Neural progenitor cell (in vitro differentiated cells): ENCODE results near the gene RND2. TPM values are rescaled to one million over a fixed set of nuclear protein-coding genes. Genes with fewer than 3 reads are reported as not detected.

Experiments used
- DNase-seq: peaks from one replicate; pipeline ENCODE4 v3.0.0-alpha.2; 2016; ENCODE audit warnings: low spot score
- H2AFZ ChIP-seq: fragments of 200-600 bp; sonication (generic); replicated peaks from 2 replicates; pipeline ENCODE4 v1.6.1; 2016; ENCODE audit warnings: antibody characterized with exemption
- H3F3A ChIP-seq: fragments of 200-600 bp; sonication (generic); 2 replicates; pipeline ENCODE4 v1.6.1; 2016; ENCODE audit warnings: antibody characterized with exemption, low read depth
- H3K27ac ChIP-seq: fragments of 200-600 bp; sonication (generic); 2 replicates; pipeline ENCODE4 v1.5.1; 2016; ENCODE audit warnings: mild to moderate bottlenecking
- H3K27me3 ChIP-seq: fragments of 200-600 bp; sonication (generic); 2 replicates; pipeline ENCODE4 v1.6.1; 2016; ENCODE audit warnings: mild to moderate bottlenecking, moderate library complexity
- H3K36me3 ChIP-seq: fragments of 200-600 bp; sonication (generic); 2 replicates; pipeline ENCODE4 v1.5.1; 2016
- H3K4me1 ChIP-seq: fragments of 200-600 bp; sonication (generic); 2 replicates; pipeline ENCODE4 v1.6.1; 2016; ENCODE audit warnings: mixed run types
- H3K4me2 ChIP-seq: fragments of 200-600 bp; sonication (generic); 2 replicates; pipeline ENCODE4 v1.6.1; 2016
- H3K4me3 ChIP-seq: fragments of 200-600 bp; sonication (generic); 2 replicates; pipeline ENCODE4 v1.5.1; 2016
- H3K79me2 ChIP-seq: fragments of 200-600 bp; sonication (generic); 2 replicates; pipeline ENCODE4 v1.6.1; 2016; ENCODE audit warnings: low read depth
- H3K9ac ChIP-seq: fragments of 200-600 bp; sonication (generic); 2 replicates; pipeline ENCODE4 v1.6.1; 2016
- H3K9me3 ChIP-seq: fragments of 200-600 bp; sonication (generic); 2 replicates; pipeline ENCODE4 v1.5.1; 2016; ENCODE audit warnings: low read depth
- H4K20me1 ChIP-seq: fragments of 200-600 bp; sonication (generic); 2 replicates; pipeline ENCODE4 v1.6.1; 2016; ENCODE audit warnings: low read depth
- H3K27ac Mint-ChIP-seq: 3 replicates; pipeline ENCODE4 v1.8.0; 2021; ENCODE audit warnings: mixed read lengths
- H3K27me3 Mint-ChIP-seq: 2 replicates; pipeline ENCODE4 v1.8.0; 2022; ENCODE audit warnings: low read depth, mild to moderate bottlenecking, inconsistent platforms, moderate library complexity, mixed read lengths; ENCODE audit not compliant: insufficient read depth
- H3K36me3 Mint-ChIP-seq: 3 replicates; pipeline ENCODE4 v1.8.0; 2021; ENCODE audit warnings: mixed read lengths
- H3K4me1 Mint-ChIP-seq: 3 replicates; pipeline ENCODE4 v1.8.0; 2021; ENCODE audit warnings: mixed read lengths
- H3K4me3 Mint-ChIP-seq: 3 replicates; pipeline ENCODE4 v1.8.0; 2021; ENCODE audit warnings: mild to moderate bottlenecking, moderate library complexity, mixed read lengths
- H3K9me3 Mint-ChIP-seq: 3 replicates; pipeline ENCODE4 v1.8.0; 2020; ENCODE audit warnings: mixed read lengths
- EZH2 ChIP-seq: fragments of 200-600 bp; sonication (generic); IDR thresholded peaks from 2 replicates; pipeline ENCODE4 v1.6.1; 2017; ENCODE audit warnings: antibody characterized with exemption, mild to moderate bottlenecking, moderate library complexity
- EZH2phosphoT487 ChIP-seq: fragments of 200-600 bp; sonication (generic); IDR thresholded peaks from 2 replicates; pipeline ENCODE4 v1.6.1; 2017; ENCODE audit warnings: antibody characterized with exemption
- total RNA-seq: library from RNA; depleted of rRNA; stranded (reverse); fragments of >200 nt; gene quantifications from 2 replicates; pipeline ENCODE4 v1.2.3, GENCODE V29; 2015; ENCODE audit warnings: low replicate concordance
- TF ChIP-seq, protein P1 (sequence below): fragments of 200-600 bp; sonication (generic); IDR thresholded peaks from 2 replicates; pipeline ENCODE4 v1.5.1; 2017; ENCODE audit warnings: antibody characterized with exemption, mild to moderate bottlenecking

Gene RND2
- total RNA-seq, 1 donor from 2014 or later: 35.0 TPM

DNA sequence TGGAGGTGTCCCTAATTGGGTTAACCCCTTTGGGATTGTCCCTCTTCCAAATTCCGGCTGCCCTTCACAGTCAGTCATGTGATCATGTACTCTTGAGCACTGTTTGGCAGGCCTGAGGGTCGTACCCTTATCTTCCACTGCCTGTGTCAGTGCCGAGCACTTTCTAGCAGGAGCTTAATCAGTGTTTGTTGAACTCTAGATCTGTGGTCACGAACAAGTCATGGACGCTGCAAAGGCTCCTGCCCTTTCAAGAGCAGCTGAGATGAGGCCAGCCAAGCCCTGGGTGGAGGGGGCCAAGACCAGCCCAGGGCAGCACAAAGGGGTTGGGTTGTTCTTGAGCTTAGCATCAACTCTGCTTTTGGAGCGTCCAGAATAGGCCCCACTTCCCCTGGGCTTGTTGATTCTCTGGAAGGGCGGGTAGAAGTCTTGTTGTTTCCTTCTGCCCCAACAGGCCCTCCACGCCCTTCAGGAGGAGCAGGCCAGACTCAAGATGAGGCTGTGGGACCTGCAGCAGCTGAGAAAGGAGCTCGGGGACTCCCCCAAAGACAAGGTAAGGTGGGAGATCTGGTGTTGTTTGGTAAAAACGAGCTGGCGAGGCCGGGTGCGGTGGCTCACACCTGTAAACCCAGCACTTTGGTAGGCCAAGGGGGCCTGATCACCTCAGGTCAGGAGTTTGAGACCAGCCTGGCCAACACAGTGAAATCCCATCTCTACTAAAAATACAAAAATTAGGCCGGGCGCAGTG lies 13.1 kb upstream of the RND2 start:
- no peak for DNase-seq
- no peaks in the 10 kb centered on the region for H3K4me1 ChIP-seq
- H3K27ac ChIP-seq: no peak overlapping the region
- H2AFZ ChIP-seq: no peak overlapping the region
- TF ChIP-seq EZH2phosphoT487 (no peak), EZH2 (no peak)
- TF ChIP-seq, protein P1, sequence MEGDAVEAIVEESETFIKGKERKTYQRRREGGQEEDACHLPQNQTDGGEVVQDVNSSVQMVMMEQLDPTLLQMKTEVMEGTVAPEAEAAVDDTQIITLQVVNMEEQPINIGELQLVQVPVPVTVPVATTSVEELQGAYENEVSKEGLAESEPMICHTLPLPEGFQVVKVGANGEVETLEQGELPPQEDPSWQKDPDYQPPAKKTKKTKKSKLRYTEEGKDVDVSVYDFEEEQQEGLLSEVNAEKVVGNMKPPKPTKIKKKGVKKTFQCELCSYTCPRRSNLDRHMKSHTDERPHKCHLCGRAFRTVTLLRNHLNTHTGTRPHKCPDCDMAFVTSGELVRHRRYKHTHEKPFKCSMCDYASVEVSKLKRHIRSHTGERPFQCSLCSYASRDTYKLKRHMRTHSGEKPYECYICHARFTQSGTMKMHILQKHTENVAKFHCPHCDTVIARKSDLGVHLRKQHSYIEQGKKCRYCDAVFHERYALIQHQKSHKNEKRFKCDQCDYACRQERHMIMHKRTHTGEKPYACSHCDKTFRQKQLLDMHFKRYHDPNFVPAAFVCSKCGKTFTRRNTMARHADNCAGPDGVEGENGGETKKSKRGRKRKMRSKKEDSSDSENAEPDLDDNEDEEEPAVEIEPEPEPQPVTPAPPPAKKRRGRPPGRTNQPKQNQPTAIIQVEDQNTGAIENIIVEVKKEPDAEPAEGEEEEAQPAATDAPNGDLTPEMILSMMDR: no peak
- Mint-ChIP-seq H3K27me3 (no peaks in the 10 kb centered on the region), H3K4me1 (peaks cover 25% of the 10 kb centered on the region), H3K9me3 (no peaks in the 10 kb centered on the region), H3K27ac (peak overlapping the region; percentile 66), H3K4me3 (peak overlapping the region; percentile 21), H3K36me3 (peaks cover 4% of the 10 kb centered on the region)
- H3K4me2 ChIP-seq: no peak overlapping the region
- H3K4me3 ChIP-seq: no peak overlapping the region
- no peaks in the 10 kb centered on the region for H4K20me1 ChIP-seq
- H3K27me3 ChIP-seq: no peaks in the 10 kb centered on the region
- no peaks in the 10 kb centered on the region for H3K9me3 ChIP-seq
- no peaks in the 10 kb centered on the region for H3K36me3 ChIP-seq
- no peaks in the 10 kb centered on the region for H3K79me2 ChIP-seq
- H3K9ac ChIP-seq: no peak overlapping the region
- peaks cover 7% of the 10 kb centered on the region for H3F3A ChIP-seq

DNA sequence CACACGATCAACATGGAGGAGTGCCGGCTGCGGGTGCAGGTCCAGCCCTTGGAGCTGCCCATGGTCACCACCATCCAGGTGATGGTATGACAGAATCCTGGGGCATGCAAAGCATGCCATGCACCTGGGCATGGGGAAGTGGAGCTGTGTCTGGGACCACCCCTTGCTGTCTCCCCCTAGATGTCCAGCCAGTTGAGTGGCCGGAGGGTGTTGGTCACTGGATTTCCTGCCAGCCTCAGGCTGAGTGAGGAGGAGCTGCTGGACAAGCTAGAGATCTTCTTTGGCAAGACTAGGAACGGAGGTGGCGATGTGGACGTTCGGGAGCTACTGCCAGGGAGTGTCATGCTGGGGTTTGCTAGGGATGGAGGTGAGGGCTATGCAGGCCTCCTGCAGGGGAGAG lies 11.7 kb upstream of the RND2 start:
- Mint-ChIP-seq H3K9me3 (no peaks in the 10 kb centered on the region), H3K36me3 (peaks cover 10% of the 10 kb centered on the region), H3K4me1 (peaks cover 33% of the 10 kb centered on the region), H3K4me3 (peak overlapping the region; percentile 58), H3K27me3 (no peaks in the 10 kb centered on the region), H3K27ac (no peak overlapping the region)
- H3K4me1 ChIP-seq: peaks cover 3% of the 10 kb centered on the region
- H3K27ac ChIP-seq: no peak overlapping the region
- H3K79me2 ChIP-seq: peaks cover 7% of the 10 kb centered on the region
- no peak overlapping the region for H3K9ac ChIP-seq
- no peak overlapping the region for H2AFZ ChIP-seq
- no peaks in the 10 kb centered on the region for H3K27me3 ChIP-seq
- peaks cover 7% of the 10 kb centered on the region for H4K20me1 ChIP-seq
- DNase-seq: no peak
- no peak overlapping the region for H3K4me3 ChIP-seq
- TF ChIP-seq, protein P1: no peak
- no peak for TF ChIP-seq EZH2
- TF ChIP-seq EZH2phosphoT487: no peak
- no peaks in the 10 kb centered on the region for H3K9me3 ChIP-seq
- no peaks in the 10 kb centered on the region for H3K36me3 ChIP-seq
- H3F3A ChIP-seq: peaks cover 6% of the 10 kb centered on the region
- H3K4me2 ChIP-seq: no peak overlapping the region

DNA sequence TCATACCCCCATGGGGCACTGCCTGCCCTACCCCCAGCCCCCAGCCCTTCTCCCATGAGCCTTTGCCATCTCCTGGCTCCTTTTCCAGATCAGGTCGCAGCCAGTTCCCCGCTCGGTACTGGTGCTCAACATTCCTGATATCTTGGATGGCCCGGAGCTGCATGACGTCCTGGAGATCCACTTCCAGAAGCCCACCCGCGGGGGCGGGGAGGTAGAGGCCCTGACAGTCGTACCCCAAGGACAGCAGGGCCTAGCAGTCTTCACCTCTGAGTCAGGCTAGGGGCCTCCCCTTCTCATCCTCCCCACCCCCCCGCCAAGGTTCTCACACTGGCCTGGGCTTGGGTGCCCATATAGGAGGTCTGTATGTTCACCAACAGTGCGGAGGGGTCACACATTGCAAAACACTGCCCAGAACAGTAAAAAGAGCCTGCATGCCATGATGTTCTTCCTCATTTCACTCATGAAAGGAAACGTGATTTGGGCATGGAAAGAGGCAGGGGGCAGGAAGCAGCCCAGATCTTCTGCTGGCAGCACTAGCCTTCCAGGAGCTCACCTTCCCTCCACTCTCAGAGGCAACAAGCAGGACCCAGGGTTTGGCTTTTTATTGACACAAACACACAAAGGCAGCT lies 10.9 kb upstream of the RND2 start:
- Histone ChIP-seq H2AFZ (no peak overlapping the region), H3K27me3 (no peaks in the 10 kb centered on the region), H3K36me3 (no peaks in the 10 kb centered on the region), H3K4me1 (peaks cover 7% of the 10 kb centered on the region), H3K79me2 (peaks cover 16% of the 10 kb centered on the region), H3K9ac (no peak overlapping the region), H3K27ac (no peak overlapping the region), H3K9me3 (no peaks in the 10 kb centered on the region), H3K4me3 (no peak overlapping the region), H3K4me2 (no peak overlapping the region), H3F3A (peaks cover 6% of the 10 kb centered on the region), H4K20me1 (peaks cover 15% of the 10 kb centered on the region)
- H3K27ac Mint-ChIP-seq: peak overlapping the region; percentile 89
- H3K4me1 Mint-ChIP-seq: peaks cover 42% of the 10 kb centered on the region
- peaks cover 10% of the 10 kb centered on the region for H3K36me3 Mint-ChIP-seq
- no peaks in the 10 kb centered on the region for H3K27me3 Mint-ChIP-seq
- H3K4me3 Mint-ChIP-seq: peak overlapping the region; percentile 15
- TF ChIP-seq, protein P1: no peak
- TF ChIP-seq EZH2 (no peak), EZH2phosphoT487 (no peak)
- no peak for DNase-seq
- H3K9me3 Mint-ChIP-seq: no peaks in the 10 kb centered on the region
